HS-27A (cell line): ENCODE data around the gene IQSEC1.

Experiments
- DNase-seq: peaks from one replicate; pipeline ENCODE4 v3.0.0-alpha.2; 2012; ENCODE audit warnings: low read depth, missing footprints

IQSEC1 gene

GRCh38 chr3:13085081-13085845, 12.0 kb upstream of the IQSEC1 start:
- DNase-seq: no peak

- no peak for DNase-seq
These were observed 10.7 kb upstream of the IQSEC1 start for GRCh38 chr3:13083898-13084297.

GRCh38 chr3:13083254-13083653, 10.0 kb upstream of the IQSEC1 start:
- no peak for DNase-seq

- no peak for DNase-seq
These were observed 9.4 kb upstream of the IQSEC1 start for GRCh38 chr3:13082677-13083076.

- DNase-seq: no peak
These were observed 8.6 kb upstream of the IQSEC1 start for GRCh38 chr3:13081603-13082360.

- DNase-seq: no peak
These were observed 7.4 kb upstream of the IQSEC1 start for GRCh38 chr3:13080591-13080990.

GRCh38 chr3:13080026-13080425, 6.8 kb upstream of the IQSEC1 start:
- no peak for DNase-seq

GRCh38 chr3:13079510-13079909, 6.3 kb upstream of the IQSEC1 start:
- DNase-seq: no peak

GRCh38 chr3:13079051-13079450, 5.8 kb upstream of the IQSEC1 start:
- DNase-seq: no peak

- no peak for DNase-seq
These were observed 5.1 kb upstream of the IQSEC1 start for GRCh38 chr3:13078163-13078905.

GRCh38 chr3:13077431-13078162, 4.4 kb upstream of the IQSEC1 start:
- DNase-seq: no peak

- no peak for DNase-seq
These were observed 2.9 kb upstream of the IQSEC1 start for GRCh38 chr3:13075986-13076654.

- no peak for DNase-seq
These were observed 2.1 kb upstream of the IQSEC1 start for GRCh38 chr3:13075318-13075717.

GRCh38 chr3:13074006-13074375, 762 bp upstream of the IQSEC1 start:
- no peak for DNase-seq

- DNase-seq: no peak
These were observed 466 bp downstream of the IQSEC1 start for GRCh38 chr3:13072600-13073325.

GRCh38 chr3:13072239-13072599, 1.0 kb downstream of the IQSEC1 start:
- DNase-seq: no peak

- DNase-seq: no peak
These were observed 1.5 kb downstream of the IQSEC1 start for GRCh38 chr3:13071695-13072094.

- DNase-seq: no peak
These were observed 2.7 kb downstream of the IQSEC1 start for GRCh38 chr3:13070391-13071070.

- no peak for DNase-seq
These were observed 3.7 kb downstream of the IQSEC1 start for GRCh38 chr3:13069495-13069894.

GRCh38 chr3:13068269-13069010, 4.8 kb downstream of the IQSEC1 start:
- no peak for DNase-seq
